HG02870 (cell line): ENCODE results near the gene SH3PXD2B.
"Not testable (repeated sequence)": the region's sequence is repeated elsewhere in the genome, so short reads cannot be mapped to it uniquely, and the experiment has no call there.

Source experiments
- ATAC-seq: cut with Tn5 transposase; IDR thresholded peaks from one replicate; pipeline ENCODE4 v1.9.1; 2021; ENCODE audit warnings: mild to moderate bottlenecking, moderate library complexity; ENCODE audit not compliant: unreplicated experiment

The SH3PXD2B gene

DNA sequence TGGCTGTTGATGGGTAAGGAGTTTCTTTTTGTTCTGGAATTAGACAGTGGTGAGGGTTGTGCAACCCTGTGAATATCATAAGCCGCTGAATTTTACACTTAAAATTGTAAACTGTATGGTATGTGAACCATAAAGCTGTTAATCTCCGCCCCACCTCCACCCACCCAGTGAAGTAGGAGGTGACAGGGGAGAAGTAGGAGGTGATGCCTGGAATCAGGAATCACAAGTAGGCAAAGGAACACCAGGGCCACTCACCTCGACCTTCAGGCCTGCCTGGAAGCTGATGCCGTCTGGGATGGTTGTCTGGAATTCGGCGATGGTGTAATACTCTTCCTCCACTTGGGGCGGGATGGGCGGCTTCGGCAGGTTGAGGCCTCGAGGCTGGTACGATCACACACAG, 108.4 kb downstream of the SH3PXD2B start:
- ATAC-seq, result no peak

DNA sequence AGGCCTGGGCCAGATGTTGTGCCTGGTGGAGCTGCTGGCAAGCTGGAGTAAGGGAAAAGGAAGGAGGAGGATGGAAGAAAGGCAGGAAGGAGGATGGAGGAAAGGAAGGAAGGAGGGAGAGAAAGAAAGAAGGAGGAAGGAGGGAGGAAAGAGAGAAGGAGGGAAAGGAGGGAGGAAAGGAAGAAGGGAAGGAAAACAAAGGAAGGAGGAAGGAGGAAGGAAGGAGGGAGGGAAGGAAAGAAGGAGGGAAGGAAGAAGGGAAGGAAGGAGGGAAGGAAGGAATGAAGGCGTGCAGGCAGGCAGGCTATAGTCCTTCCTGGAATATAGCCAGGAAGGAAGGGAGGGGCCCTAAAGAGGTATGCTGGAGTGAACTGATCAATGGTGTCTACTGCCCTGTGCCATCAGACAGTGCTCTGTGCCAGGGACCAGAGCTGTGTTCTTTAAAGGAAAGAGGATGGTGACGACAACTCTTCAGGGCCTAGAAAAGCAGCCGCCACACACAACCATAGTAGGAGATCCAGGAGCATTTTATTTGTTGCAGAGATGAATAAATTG, 109.4 kb downstream of the SH3PXD2B start:
- ATAC-seq, result no peak

DNA sequence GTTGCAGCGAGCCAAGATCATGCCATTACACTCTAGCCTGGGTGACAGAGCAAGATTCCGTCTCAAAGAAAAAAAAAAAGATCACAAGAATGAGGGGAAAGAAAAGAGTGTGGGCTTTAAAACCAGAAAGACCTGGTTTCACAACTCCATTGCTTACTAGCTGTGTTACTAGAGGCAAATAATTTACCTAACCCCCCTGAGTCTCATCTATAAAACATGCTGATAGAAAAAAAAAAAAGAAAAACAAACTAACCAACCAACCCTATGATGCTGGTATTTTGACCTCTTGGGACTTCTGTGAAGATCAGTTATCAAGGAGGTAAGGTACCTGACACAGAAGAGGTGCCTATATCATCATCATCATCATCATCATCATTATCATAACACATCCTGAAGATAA, 110.6 kb downstream of the SH3PXD2B start:
- no peak for ATAC-seq

DNA sequence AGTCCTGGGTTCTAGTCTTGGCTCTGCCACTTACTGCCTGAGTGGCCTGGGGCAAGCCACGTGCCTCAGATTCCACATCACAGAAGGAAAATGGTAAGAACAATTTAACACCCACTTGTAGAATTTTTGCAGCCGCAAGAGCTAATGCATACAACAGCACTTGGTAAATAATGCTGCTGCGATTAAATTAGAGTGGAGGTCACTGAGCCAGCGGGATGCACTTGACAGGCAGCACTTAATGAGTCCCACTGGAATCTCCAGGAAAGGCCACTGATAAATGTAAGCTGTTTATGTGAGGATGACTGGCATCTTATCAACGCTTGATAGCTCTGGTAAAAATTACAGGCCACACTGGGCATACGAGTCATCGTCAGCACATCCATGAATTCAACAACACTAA, 111.4 kb downstream of the SH3PXD2B start:
- ATAC-seq, result no peak

DNA sequence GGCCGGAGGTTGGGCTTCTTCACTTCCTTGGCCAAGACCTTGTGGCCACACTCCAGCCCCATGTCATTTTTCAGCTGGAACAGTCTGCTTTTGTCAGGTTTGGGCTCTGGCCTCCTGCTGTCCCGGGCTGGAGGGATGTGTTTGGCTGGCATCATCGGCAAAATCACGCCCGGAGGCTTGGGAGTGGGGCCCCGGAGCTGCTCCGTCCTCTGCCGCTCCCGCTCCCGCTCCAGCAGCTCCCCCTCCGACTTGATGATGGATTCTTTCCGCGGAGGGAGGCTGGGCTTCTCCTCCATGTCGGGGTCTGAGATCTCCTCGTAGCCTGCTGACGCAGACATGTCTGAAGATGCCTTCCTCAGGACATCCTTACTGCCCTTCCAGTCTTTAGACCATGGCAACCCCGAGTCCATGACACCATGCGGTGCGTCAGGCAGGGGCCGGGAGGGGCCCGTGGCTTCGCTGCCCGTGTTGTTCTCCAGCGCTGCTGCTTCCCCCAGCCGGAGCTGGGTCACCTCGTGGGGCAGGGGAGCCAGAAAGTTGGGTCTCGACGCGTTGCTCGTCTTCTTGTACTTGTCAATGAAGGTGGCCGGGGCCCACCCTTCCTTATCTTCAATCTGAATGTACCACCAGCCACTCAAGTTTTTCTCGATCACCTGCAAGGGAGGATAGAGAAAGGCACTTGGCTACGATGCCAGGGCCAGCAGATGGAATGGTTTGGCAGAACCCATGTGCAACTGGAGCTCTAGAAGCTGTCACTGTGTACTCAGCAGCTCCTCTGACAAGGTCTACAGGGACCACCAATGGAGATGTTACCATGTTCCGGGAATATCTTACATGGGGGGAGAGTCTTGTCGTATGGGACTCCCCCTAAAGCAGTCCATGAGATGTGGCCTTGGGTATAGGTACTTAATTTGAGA, 114.8 kb downstream of the SH3PXD2B start:
- ATAC-seq, result no peak

DNA sequence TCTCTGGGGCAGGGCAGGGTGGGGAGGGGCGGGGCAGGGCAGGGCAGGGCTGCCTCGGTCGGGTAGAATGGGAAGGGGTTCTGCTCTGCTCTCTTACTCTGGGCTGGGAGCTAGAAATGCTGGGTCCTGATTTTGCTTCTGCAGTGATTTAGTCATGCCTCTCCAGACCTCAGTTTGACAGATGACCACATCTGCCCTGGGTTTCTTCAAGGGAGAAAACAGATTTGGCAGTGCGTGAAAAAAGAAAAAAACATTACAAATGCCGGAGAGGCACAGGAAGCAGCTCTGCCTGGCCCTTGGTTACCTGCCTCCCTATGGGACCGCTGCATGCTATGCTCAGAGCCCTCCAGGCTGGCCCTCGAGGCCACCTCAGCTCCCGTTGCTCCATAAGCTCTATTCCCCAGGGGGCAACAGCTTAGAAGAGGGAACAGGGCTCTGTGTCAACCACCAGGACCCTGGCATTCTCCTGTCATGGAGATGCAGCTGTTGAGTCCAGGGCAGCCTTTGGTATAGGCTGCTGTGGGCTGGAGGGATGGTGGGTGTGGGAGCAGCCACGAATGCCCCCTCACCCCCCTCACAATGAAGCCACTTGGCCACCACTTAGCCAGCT, 117.5 kb downstream of the SH3PXD2B start:
- ATAC-seq, result no peak

DNA sequence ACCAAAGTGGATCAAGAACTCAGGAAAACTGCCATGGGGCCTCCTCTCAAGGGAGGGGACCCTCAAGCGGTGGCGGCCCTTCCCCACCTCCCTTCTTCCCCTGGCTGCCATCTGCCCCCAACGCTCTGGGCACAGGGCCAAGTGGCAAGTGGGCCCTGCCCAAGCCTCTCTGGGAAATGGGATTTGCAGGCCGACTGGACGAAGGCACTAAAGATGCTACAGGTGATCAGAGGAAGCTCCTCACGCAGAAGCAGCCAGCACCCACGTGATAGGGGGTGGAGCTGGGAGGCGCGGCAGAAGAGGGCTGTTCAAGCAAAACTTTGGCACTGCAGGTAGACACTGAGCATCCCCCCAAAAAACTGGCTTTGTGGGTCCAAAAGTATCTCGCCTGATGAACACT, 118.1 kb downstream of the SH3PXD2B start:
- no peak for ATAC-seq

DNA sequence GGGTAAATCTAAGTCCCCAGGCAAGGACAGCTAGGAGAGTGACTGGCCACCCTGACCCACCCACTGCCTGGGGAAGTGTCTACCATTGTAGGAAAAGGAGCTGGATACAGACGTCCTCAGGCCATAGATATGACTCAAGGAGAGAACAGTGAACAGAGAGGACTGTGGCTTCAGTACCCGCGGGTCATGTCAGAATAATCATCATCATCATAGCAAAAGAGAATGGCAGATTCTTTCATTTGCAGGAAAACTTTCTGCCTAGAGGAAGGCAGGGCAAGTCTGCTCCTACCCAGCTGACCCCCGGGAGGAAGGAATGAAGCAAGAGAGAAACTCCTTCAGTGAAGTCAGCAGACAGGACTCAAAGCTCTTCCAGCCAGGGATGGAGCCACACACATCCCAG, 118.6 kb downstream of the SH3PXD2B start:
- ATAC-seq, result no peak

DNA sequence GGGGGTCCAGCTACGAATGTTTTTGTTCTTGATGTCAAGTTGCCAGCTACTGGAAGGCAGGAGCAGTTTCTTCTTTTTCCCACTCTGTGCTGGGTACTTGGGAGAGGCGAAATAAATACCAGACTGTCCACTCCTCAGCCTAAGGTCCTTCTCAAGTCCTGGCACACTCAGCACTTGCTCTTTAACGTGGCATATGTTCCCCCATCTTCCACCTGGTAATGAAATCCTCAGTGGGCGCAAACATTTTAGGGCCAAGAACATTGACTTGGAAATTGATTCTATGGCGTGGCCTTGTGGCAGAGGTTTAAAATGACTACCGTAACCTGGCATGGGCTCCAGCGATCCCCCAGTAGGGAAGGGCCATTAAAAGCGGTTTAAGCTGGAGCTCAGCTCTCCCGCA, 119.7 kb downstream of the SH3PXD2B start:
- no peak for ATAC-seq

DNA sequence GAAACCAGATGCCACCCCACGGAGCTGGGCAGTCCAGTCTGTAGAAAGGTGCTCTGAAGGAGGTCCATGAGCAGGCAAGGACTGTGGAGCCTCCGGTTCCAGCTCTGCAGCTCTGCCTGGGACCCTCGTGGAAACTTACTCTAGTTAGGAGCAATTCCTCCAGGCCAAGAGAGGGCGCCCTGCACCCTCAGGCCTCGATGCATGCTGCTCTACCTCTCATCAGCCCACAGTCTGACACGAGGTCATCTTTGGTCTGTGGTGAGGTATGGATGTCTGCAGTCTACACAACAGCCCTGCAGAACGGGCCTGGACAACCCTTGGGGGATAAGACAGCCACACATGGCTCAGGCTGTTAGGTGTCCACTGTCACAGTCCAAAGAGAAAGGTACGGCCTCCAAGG, 120.1 kb downstream of the SH3PXD2B start:
- no peak for ATAC-seq

DNA sequence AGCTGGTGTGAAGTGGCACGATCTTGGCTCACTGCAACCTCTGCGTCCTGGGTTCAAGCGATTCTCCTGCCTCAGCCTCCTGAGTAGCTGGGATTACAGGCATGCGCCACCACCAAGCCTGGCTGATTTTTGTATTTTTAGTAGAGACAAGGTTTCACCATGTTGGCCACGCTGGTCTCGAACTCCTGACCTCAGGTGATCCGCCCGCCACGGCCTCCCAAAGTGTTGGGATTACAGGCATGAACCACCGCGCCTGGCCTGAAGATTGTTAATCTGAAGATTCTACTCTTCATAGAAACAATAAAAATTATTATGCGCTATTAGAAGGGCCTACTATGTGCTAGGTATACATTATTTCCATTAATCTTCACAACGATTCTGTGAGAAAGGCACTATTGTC, 127.4 kb downstream of the SH3PXD2B start:
- not testable (repeated sequence) for ATAC-seq

DNA sequence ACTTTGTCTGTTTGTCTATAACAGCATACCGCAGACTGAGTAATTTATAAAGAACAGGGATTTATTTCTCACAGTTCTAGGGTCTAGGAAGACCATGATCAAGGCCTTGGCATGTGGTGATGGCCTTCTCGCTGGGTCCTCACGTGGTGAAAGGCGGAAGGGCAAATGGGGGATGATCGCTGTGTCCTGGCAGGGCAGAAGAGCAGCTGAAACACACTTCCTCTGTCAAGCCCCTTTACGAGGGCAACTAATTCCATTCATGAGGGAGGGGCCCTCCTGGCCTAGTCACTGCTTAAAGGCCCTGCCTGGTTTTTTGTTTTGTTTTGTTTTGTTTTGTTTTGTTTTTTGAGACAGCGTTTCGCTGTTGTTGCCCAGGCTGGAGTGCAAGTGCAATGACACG, 128.9 kb downstream of the SH3PXD2B start:
- ATAC-seq, result no peak

DNA sequence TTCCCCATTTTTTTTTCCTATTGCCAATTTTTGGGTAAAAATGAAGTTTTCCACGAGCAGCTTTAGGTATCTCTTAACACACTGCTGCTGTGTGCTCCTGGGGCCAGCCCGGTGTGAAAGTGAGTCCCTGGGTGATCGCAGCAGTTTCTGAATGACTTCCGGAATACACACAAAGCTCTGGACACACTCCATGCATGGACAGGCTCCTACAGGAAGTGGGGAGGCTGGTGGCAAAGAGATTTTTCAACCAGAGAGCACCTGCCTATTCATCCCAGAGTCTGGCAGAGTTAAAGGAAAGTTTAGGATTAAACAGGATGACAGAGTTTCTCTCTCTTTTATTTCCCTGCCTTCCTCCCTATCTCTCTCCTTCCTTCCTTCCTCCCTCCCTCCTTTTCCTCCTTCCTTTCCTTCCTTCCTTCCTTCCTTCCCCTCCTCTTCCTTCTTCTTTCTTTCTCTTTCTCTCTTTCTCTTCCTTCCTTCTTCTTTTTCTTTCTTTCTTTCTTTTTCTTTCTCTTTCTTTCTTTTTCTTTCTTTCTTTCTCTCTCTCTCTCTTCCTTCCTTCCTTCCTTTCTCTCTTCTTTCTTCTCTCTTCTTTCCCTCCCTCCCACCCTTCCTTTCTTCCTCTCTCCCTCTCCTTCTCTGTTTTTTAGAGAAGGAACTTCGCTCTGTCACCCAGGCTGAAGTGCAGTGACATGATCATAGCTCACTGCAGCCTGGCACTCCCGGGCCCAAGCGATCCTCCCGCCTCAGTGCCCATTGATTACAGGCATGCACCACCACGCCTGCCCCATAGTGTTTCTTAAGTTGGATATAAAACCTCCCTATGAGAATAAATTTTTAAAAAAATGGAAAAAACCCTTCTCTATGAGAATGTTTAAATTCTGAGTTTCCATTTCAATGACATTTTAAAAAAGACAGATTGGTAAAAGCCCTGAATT, 132.0 kb downstream of the SH3PXD2B start:
- no peak for ATAC-seq

DNA sequence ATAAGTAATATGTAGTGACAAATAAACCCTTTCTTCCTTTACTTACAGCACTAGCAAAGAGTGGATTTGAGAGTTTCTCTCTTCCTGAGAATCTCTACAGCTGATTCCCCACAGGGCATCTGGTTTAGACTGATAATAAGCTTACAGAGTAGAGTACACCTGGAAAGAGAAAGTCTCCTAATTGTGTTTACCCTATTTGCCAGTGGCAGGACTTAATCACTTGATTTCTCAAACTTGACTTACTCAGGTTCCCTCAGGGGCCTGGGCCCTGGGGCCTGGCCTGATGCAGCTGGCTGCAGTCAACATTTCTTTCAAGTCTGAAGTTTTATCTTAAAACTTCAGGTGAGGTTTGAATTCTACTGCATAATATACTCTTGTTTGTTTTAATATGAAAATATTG, 132.7 kb downstream of the SH3PXD2B start:
- ATAC-seq, result no peak

DNA sequence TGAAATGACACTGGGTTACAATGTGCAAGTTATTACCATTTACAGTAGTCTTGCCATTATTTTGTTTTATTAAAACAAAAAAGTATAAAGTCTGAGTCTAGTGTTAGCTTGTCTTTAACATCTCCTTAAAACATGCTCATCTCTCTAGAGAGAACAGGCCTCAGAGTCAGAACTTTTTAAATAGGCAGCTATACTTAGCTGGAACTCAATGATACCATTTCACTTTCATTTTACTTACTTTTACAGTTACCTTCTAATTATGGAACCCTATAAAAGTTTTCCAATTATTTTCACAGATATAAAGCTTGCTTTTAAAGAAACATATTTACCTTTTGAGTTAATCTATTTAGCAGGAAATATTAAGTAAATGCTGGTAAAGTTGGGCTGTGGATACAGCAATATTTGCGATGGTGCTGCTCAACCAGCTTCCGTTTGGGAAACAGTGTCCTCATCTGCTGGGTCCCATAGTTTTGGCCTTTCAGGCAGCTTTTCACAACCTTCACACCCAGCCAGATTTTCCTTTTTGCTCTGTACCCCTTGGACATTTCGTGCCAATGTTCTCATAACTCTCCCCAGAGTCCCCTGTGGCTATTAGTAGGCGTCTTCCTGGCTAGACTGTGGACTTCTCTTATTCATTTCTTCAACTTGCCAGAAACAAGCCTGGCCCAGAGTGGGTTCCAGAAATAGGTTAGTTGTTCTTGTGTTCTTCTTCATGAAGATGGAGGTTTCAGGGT, 134.4 kb downstream of the SH3PXD2B start:
- ATAC-seq, result no peak

DNA sequence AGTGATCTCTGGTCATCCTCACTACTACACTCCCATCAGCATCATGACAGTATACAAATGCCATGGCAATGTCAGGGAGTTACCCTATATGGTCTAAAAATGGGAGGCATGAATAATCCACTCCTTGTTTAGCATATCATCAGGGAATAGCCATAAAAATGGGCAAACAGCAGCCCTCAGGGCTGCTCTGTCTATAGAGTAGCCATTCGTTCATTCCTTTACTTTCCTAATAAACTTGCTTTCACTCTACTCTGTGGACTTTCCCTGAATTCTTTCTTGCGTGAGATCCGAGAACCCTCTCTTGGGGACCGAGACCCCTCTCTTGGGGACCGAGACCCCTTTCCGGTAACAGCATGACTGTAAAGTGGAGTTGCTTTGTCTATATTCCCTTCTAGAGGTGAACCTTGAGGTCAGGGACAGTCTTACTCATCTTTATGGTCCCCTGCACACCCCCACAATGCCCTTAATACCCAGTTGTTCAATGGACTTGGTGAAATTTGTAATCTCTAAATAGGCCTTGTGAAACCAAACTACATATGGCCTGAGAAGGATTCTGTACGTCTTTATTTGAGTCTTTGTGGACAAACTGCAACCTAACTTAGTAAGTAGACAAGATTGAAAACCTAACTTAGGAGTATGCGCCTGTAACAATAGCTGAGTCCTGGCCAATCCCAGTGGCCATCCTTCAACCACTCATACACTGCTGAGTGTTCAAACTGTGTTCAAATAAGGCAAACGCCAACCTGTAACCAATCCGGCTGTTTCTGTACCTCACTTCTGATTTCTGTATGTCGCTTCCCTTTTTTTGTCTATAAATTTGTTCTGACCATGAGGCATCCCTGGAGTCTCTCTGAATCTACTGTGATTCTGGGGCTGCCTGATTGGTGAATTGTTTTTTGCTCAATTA, 138.5 kb downstream of the SH3PXD2B start:
- no peak for ATAC-seq

DNA sequence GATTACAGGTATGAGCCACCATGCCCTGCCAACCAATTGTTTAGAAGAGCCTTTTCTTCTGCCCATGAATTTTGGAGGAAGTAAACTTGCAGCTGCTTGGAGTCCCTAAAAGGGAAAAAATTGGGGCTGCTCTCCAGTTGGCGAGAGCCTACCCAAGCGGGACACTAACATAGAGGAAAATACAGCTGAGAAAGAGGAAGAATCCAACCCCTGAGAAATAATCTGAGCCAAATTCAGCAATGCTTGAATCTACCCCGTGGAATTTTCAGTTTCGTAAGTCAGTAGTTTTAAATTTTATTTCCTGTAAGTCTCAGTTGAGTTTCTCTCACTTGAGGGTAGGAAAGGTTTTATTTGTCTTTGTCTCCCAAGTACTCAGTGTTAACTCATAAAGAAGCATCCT, 140.4 kb downstream of the SH3PXD2B start:
- ATAC-seq, result no peak

DNA sequence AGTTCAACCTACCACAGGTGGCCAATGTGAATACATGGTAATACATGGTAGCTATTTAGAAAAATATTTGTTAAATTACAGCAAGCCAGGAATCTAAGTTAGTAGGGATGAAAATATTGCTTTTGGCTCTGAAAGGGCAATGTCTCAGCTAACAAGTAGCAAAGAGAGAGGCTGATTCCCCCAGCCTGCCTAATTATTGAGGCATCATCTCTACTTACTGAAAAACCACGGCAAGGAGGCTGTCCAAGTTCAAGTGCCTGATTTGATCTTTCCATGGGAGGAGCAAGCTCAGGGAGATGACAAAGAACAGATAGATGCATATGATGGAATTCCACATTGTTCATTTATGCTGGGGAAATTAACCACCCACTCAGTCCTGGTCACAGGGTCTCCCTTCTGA, 142.0 kb downstream of the SH3PXD2B start:
- no peak for ATAC-seq

DNA sequence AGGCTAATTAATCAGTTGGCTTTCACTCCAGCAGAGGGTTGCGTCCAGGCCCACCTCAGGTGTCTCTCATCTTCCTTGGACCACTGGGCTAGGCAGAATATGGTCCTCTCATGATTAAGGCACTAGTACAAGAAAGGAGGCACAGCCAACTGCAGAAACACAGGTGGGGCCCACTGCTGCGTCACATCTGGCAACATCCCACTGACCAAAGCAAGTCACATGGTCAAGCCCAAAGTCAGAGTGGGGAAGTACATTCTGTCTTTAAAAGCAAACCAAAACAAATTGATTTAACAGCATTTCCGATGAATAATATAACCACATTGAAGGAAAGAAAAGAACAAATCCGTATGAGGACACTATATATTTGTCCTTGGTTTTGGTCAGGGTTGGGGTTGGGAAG, 142.7 kb downstream of the SH3PXD2B start:
- no peak for ATAC-seq
